HG02938 (cell line): ENCODE results near the gene GPC6.
"Not testable (repeated sequence)": the region's sequence is repeated elsewhere in the genome, so short reads cannot be mapped to it uniquely, and the experiment has no call there.

Experiments used
- ATAC-seq: cut with Tn5 transposase; IDR thresholded peaks from one replicate; pipeline ENCODE4 v1.9.1; 2021; ENCODE audit warnings: mild to moderate bottlenecking, moderate library complexity; ENCODE audit not compliant: unreplicated experiment

Gene GPC6

GRCh38 chr13:93422980-93423543 lies 196.5 kb downstream of the GPC6 start:
- ATAC-seq, result no peak

GRCh38 chr13:93425411-93425810 lies 198.8 kb downstream of the GPC6 start:
- no peak for ATAC-seq

- no peak for ATAC-seq
Observed at GRCh38 chr13:93430381-93430780, 203.8 kb downstream of the GPC6 start.

GRCh38 chr13:93435651-93436050 lies 209.0 kb downstream of the GPC6 start:
- no peak for ATAC-seq

- ATAC-seq, result no peak
Observed at GRCh38 chr13:93437081-93437480, 210.5 kb downstream of the GPC6 start.

GRCh38 chr13:93446238-93446637 lies 219.6 kb downstream of the GPC6 start:
- ATAC-seq, result no peak

GRCh38 chr13:93450191-93450621 lies 223.6 kb downstream of the GPC6 start:
- ATAC-seq, result no peak

GRCh38 chr13:93450761-93451160 lies 224.2 kb downstream of the GPC6 start:
- no peak for ATAC-seq

- not testable (repeated sequence) for ATAC-seq
Observed at GRCh38 chr13:93454676-93455235, 228.1 kb downstream of the GPC6 start.

- ATAC-seq, result no peak
Observed at GRCh38 chr13:93455861-93456260, 229.3 kb downstream of the GPC6 start.

GRCh38 chr13:93460005-93460404 lies 233.4 kb downstream of the GPC6 start:
- ATAC-seq, result no peak

- ATAC-seq, result no peak
Observed at GRCh38 chr13:93462151-93462550, 235.5 kb downstream of the GPC6 start.

GRCh38 chr13:93466502-93467036 lies 240.0 kb downstream of the GPC6 start:
- no peak for ATAC-seq

- no peak for ATAC-seq
Observed at GRCh38 chr13:93467175-93467574, 240.6 kb downstream of the GPC6 start.

- no peak for ATAC-seq
Observed at GRCh38 chr13:93468433-93468832, 241.8 kb downstream of the GPC6 start.

- no peak for ATAC-seq
Observed at GRCh38 chr13:93472296-93472695, 245.7 kb downstream of the GPC6 start.

- no peak for ATAC-seq
Observed at GRCh38 chr13:93472814-93473296, 246.2 kb downstream of the GPC6 start.

- no peak for ATAC-seq
Observed at GRCh38 chr13:93473441-93474270, 247.0 kb downstream of the GPC6 start.

GRCh38 chr13:93476175-93476574 lies 249.6 kb downstream of the GPC6 start:
- no peak for ATAC-seq

- ATAC-seq, result no peak
Observed at GRCh38 chr13:93477238-93477637, 250.6 kb downstream of the GPC6 start.

GRCh38 chr13:93480553-93481106 lies 254.0 kb downstream of the GPC6 start:
- no peak for ATAC-seq
